Smooth muscle cell (in vitro differentiated cells): Measurements from ENCODE around the gene DISP1. TPM values are rescaled to one million over a fixed set of nuclear protein-coding genes. Genes with fewer than 3 reads are reported as not detected.

Source experiments
- DNase-seq: peaks from one replicate; lab custom pipeline; 2025; ENCODE audit not compliant: unreplicated experiment; lab: John Stamatoyannopoulos, UW
- H2AFZ ChIP-seq: fragments of 200-600 bp; sonication (generic); 2 replicates; pipeline ENCODE4 v1.6.0; 2016; ENCODE audit warnings: antibody characterized with exemption, low read depth, mild to moderate bottlenecking
- H3F3A ChIP-seq: fragments of 200-600 bp; sonication (generic); 2 replicates; pipeline ENCODE4 v1.6.0; 2017; ENCODE audit warnings: antibody characterized with exemption, low read depth
- H3K27ac ChIP-seq: fragments of 200-600 bp; sonication (generic); 2 replicates; pipeline ENCODE4 v1.5.1; 2016; ENCODE audit warnings: low read depth, mild to moderate bottlenecking
- H3K27me3 ChIP-seq: fragments of 200-600 bp; sonication (generic); 2 replicates; pipeline ENCODE4 v1.6.1; 2016; ENCODE audit warnings: low read depth, mild to moderate bottlenecking
- H3K36me3 ChIP-seq: fragments of 200-600 bp; sonication (generic); 2 replicates; pipeline ENCODE4 v1.5.1; 2016; ENCODE audit warnings: low read depth
- H3K4me1 ChIP-seq: fragments of 200-600 bp; sonication (generic); 2 replicates; pipeline ENCODE4 v1.5.1; 2016; ENCODE audit warnings: low read depth
- H3K4me2 ChIP-seq: fragments of 200-600 bp; sonication (generic); 2 replicates; pipeline ENCODE4 v1.6.0; 2016; ENCODE audit warnings: mild to moderate bottlenecking
- H3K4me3 ChIP-seq: fragments of 200-600 bp; sonication (generic); 2 replicates; pipeline ENCODE4 v1.5.1; 2016; ENCODE audit warnings: mild to moderate bottlenecking
- H3K79me2 ChIP-seq: fragments of 200-600 bp; sonication (generic); 2 replicates; pipeline ENCODE4 v1.6.0; 2016; ENCODE audit warnings: low read depth, mild to moderate bottlenecking
- H3K9ac ChIP-seq: fragments of 200-600 bp; sonication (generic); 2 replicates; pipeline ENCODE4 v1.6.0; 2016; ENCODE audit warnings: low read depth
- H3K9me3 ChIP-seq: fragments of 200-600 bp; sonication (generic); replicated peaks from 2 replicates; pipeline ENCODE4 v1.5.1; 2016; ENCODE audit warnings: low read depth
- H4K20me1 ChIP-seq: fragments of 200-600 bp; sonication (generic); 2 replicates; pipeline ENCODE4 v1.6.0; 2016; ENCODE audit warnings: low read depth
- WGBS: methylation state at CpG from one replicate; pipeline ENCODE4 v1.1.7; 2016; ENCODE audit warnings: low lambda C conversion rate; 5-methylcytosine and 5-hydroxymethylcytosine counted together
- polyA plus RNA-seq: library from polyadenylated mRNA; unstranded; fragments of >200 nt; fragmentation: Nextera tagmentation; extraction: Ambion mirVana; gene quantifications from 2 replicates; pipeline ENCODE4 v1.2.1, GENCODE V29; 2016
- total RNA-seq: library from RNA; depleted of rRNA; stranded (reverse); fragments of >200 nt; gene quantifications from 2 replicates; pipeline ENCODE4 v1.2.3, GENCODE V29; 2014
- TF ChIP-seq, protein P1 (sequence below): fragments of 200-600 bp; sonication (generic); IDR thresholded peaks from 2 replicates; pipeline ENCODE4 v1.5.1; 2017; ENCODE audit warnings: borderline replicate concordance, mild to moderate bottlenecking, antibody characterized with exemption; ENCODE audit not compliant: insufficient read depth, poor library complexity, severe bottlenecking

The DISP1 gene
- total and polyA plus RNA-seq, 2 experiments from 2014 or later: 5.6 to 8.4 TPM

DNA sequence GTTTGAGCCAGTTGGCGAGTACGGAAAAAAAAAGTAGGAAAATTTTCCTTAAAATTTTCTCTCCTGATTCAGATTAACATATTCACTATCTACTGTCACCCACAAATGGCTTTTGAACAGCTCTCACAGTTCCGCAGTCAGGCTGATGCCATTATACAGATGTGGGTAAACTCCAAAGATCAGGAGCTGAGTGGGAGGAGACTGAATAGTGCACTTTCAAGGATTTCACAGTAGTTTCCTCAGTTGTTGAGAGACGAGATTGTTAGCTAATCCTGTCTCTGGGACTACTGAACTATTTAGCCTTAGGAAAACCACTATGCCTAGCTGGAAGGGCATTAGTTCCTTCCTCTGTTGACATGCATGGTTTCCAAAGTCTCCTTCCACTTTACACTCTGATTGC lies 3.2 kb upstream of the DISP1 start:
- Histone ChIP-seq H3K4me3 (no peak overlapping the region), H3K36me3 (no peaks in the 10 kb centered on the region), H3K9me3 (no peaks in the 10 kb centered on the region), H2AFZ (no peak overlapping the region), H3K9ac (no peak overlapping the region), H3K27ac (no peak overlapping the region), H3K79me2 (peaks cover 13% of the 10 kb centered on the region), H3K27me3 (no peaks in the 10 kb centered on the region), H3K4me2 (no peak overlapping the region), H3F3A (peaks cover 6% of the 10 kb centered on the region), H4K20me1 (no peaks in the 10 kb centered on the region), H3K4me1 (peaks cover 12% of the 10 kb centered on the region)
- TF ChIP-seq, protein P1, sequence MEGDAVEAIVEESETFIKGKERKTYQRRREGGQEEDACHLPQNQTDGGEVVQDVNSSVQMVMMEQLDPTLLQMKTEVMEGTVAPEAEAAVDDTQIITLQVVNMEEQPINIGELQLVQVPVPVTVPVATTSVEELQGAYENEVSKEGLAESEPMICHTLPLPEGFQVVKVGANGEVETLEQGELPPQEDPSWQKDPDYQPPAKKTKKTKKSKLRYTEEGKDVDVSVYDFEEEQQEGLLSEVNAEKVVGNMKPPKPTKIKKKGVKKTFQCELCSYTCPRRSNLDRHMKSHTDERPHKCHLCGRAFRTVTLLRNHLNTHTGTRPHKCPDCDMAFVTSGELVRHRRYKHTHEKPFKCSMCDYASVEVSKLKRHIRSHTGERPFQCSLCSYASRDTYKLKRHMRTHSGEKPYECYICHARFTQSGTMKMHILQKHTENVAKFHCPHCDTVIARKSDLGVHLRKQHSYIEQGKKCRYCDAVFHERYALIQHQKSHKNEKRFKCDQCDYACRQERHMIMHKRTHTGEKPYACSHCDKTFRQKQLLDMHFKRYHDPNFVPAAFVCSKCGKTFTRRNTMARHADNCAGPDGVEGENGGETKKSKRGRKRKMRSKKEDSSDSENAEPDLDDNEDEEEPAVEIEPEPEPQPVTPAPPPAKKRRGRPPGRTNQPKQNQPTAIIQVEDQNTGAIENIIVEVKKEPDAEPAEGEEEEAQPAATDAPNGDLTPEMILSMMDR: no peak
- 69% methylated on average over 4 of the region's 4 CpGs for WGBS
- no peak for DNase-seq

DNA sequence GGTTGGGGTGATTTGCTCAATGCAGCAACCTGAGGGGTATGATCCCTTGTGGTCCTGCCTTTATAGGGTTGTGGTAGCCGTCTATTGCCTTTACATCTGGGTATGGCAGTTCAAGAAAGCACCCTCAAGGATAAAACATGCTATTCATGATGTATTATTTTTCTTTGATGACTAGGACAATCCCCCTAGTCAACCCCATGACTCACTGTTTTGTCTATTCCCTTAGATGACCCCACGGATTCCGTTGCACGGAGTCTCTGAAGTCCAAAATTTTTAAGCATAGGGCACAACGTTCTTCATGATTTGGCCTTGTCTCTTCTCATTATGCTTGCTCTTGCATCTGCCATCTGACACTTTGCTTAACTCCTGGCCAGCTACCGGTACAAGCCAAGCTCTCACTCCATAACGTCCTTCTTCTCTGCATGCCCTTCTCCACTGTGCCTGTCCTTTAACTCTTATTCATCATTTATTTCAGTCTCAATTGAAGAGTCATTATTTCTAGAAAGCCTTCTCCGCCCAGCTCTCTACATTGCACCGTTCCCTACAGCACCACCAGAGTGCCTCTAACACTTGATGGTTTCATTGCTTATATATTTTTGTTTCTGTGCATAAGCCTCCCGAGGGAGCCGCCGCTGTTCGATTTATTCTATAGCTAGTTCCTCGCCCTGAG lies 838 bp upstream of the DISP1 start:
- Histone ChIP-seq H3F3A (peaks cover 25% of the 10 kb centered on the region), H3K4me1 (peaks cover 23% of the 10 kb centered on the region), H3K27ac (peak overlapping the region; percentile 94), H3K27me3 (no peaks in the 10 kb centered on the region), H3K79me2 (peaks cover 30% of the 10 kb centered on the region), H3K4me3 (peak overlapping the region; percentile 89), H3K9ac (peak overlapping the region; percentile 96), H2AFZ (peak overlapping the region; percentile 96), H3K36me3 (no peaks in the 10 kb centered on the region), H4K20me1 (peaks cover 5% of the 10 kb centered on the region), H3K9me3 (no peaks in the 10 kb centered on the region), H3K4me2 (peak overlapping the region; percentile 95)
- TF ChIP-seq, protein P1: no peak
- no peak for DNase-seq
- WGBS: 63% methylated on average over 14 of the region's 14 CpGs

DNA sequence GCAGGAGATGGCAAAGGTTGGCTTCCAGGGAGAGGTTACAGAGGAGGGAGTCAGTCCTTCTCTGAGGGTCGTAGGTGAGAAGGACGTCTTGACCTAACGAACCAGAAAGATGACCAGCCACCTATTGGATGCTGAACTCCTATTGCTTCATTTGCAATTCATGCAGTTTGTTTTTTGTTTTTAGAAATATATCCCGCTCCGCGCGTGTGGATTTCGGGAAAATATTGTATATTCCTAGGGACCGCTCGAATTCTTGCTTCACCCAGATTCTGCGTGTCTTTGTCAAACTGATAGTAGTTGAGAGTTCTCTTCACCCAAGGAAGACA lies 564 bp downstream of the DISP1 start:
- peak overlapping the region; percentile 96 for H2AFZ ChIP-seq
- 2% methylated on average over 11 of the region's 11 CpGs for WGBS
- H3K9me3 ChIP-seq: no peaks in the 10 kb centered on the region
- peaks cover 23% of the 10 kb centered on the region for H3K4me1 ChIP-seq
- peaks cover 5% of the 10 kb centered on the region for H4K20me1 ChIP-seq
- no peaks in the 10 kb centered on the region for H3K27me3 ChIP-seq
- TF ChIP-seq, protein P1: no peak
- no peaks in the 10 kb centered on the region for H3K36me3 ChIP-seq
- H3K79me2 ChIP-seq: peaks cover 44% of the 10 kb centered on the region
- peaks cover 25% of the 10 kb centered on the region for H3F3A ChIP-seq
- H3K9ac ChIP-seq: peak overlapping the region; percentile 96
- peak overlapping the region; percentile 95 for H3K4me2 ChIP-seq
- H3K4me3 ChIP-seq: peak overlapping the region; percentile 89
- H3K27ac ChIP-seq: peak overlapping the region; percentile 94
- DNase-seq: no peak

DNA sequence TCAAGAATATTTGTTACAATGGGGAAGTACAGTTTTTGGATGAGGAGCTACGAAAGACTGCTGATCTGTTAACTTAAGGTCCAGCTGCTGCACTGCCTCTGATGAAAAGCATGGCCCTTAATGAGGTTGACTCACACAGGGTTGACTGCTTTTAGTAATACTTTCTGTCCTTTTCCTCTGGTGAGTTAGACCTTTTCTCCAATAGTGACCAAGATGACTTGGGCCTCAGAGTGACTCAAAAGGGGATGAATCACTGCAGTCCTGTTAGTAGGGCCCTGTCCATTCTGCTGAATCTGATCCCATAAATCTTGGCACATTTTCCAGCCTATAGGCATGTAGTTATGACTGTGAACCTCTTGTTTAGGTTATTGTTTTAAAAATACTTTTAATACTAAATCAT lies 2.7 kb downstream of the DISP1 start:
- Histone ChIP-seq H3K4me2 (peak overlapping the region; percentile 77), H3K27me3 (no peaks in the 10 kb centered on the region), H3K4me3 (no peak overlapping the region), H3K9ac (peak overlapping the region; percentile 64), H3K4me1 (peaks cover 23% of the 10 kb centered on the region), H3K79me2 (peaks cover 60% of the 10 kb centered on the region), H3K9me3 (no peaks in the 10 kb centered on the region), H3K27ac (peak overlapping the region; percentile 95), H3F3A (peaks cover 25% of the 10 kb centered on the region), H3K36me3 (no peaks in the 10 kb centered on the region), H2AFZ (no peak overlapping the region), H4K20me1 (peaks cover 12% of the 10 kb centered on the region)
- no peak for DNase-seq
- 0% methylated on average over 1 of the region's 1 CpG for WGBS
- TF ChIP-seq, protein P1: no peak
